HEK293T (cell line): ENCODE measurements around the gene TPX2.

ENCODE experiments used
- FOXK2 ChIP-seq: fragments of 450-650 bp; IDR thresholded peaks from 2 replicates; pipeline ENCODE4 v1.6.1; 2016; ENCODE audit warnings: mild to moderate bottlenecking
- FOXM1 ChIP-seq: fragments of 450-650 bp; IDR thresholded peaks from 2 replicates; pipeline ENCODE4 v1.6.1; 2017; ENCODE audit warnings: mild to moderate bottlenecking, borderline replicate concordance
- HDGF ChIP-seq: fragments of 450-650 bp; IDR thresholded peaks from 2 replicates; pipeline ENCODE4 v1.6.1; 2017; ENCODE audit warnings: antibody characterized with exemption, borderline replicate concordance
- L3MBTL2 ChIP-seq: fragments of 450-650 bp; conservative IDR thresholded peaks from 2 replicates; pipeline ENCODE4 v1.6.1; 2016; ENCODE audit warnings: mild to moderate bottlenecking
- SP1 ChIP-seq: fragments of 450-650 bp; IDR thresholded peaks from 2 replicates; pipeline ENCODE4 v1.6.1; 2017
- SUZ12 ChIP-seq: fragments of 450-650 bp; IDR thresholded peaks from 2 replicates; pipeline ENCODE4 v1.6.1; 2016; ENCODE audit warnings: mild to moderate bottlenecking
- TF ChIP-seq, protein P1 (sequence below): fragments of 450-650 bp; IDR thresholded peaks from 2 replicates; pipeline ENCODE4 v1.6.1; 2016

- TF ChIP-seq, protein P1, sequence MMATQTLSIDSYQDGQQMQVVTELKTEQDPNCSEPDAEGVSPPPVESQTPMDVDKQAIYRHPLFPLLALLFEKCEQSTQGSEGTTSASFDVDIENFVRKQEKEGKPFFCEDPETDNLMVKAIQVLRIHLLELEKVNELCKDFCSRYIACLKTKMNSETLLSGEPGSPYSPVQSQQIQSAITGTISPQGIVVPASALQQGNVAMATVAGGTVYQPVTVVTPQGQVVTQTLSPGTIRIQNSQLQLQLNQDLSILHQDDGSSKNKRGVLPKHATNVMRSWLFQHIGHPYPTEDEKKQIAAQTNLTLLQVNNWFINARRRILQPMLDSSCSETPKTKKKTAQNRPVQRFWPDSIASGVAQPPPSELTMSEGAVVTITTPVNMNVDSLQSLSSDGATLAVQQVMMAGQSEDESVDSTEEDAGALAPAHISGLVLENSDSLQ: no peak
- TF ChIP-seq SUZ12 (no peak), SP1 (no peak), L3MBTL2 (no peak), FOXK2 (no peak), FOXM1 (no peak), HDGF (no peak)
Measured at GRCh38 chr20:31817461-31817860, 78.4 kb downstream of the TPX2 start.
